Right renal cortex interstitium (tissue), 3 donors: ENCODE results near the gene WDR13. TPM values are rescaled to one million over a fixed set of nuclear protein-coding genes. Genes with fewer than 3 reads are reported as not detected.
"Not testable (repeated sequence)": the region's sequence is repeated elsewhere in the genome, so short reads cannot be mapped to it uniquely, and the experiment has no call there.

Experiments used
- DNase-seq, 3 donors: peaks; one replicate each; pipeline ENCODE4 v3.0.0-alpha.2; 2013; ENCODE audit warnings: low read depth in 3 of 3, low spot score in 2 of 3
- polyA plus RNA-seq, 3 donors: library from polyadenylated mRNA; unstranded; fragments of 120-200 nt; gene quantifications; one replicate each; pipeline ENCODE4 v1.2.1, GENCODE V29; 2013; ENCODE audit not compliant: insufficient read length in 3 of 3

Gene WDR13
- 100 to 1,000 TPM; 101 to 128 (median 121) TPM for polyA plus RNA-seq

DNA sequence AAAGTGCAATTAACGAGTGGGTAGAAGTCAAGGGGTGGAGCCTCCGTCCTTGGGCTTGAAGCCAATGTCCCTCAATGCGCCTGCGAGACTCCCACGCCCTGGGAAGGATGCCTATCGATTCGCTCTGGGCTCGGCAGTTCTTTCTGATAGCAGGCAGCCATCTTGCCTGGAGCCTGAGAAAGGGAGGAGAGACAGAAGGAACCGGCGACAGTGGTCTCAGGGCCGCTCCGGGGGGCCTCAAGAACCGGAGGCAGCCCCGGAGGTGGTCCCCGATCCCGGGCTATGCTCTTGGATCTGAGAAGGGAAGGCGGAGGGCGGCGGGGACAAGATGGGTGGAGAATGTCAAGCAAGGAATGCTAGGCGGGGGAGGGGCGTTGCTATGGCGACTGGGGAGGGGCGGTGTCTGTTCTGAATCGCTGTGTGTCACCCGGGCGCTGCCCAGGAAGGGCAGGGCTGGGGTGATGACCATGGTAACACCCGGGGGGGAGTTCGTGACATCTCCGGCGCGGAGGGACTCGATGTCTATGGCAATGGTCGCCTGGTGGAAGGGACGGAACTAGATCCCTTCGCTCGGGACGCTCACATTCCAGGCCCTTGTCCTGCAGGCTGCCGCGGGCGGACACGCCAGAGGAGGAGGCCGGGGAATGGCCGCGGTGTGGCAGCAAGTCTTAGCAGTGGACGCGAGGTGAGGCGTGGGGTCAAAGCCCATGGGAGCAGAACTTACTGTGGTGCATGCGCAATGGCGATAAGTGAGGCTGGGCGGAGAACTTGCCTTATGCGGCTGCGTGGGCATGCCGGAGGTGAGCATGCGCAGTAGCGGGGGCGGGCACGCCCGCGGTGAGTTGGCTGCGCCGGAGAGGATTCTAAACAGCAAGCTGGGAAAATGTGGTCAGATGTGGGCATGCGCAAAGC lies at the start of gene WDR13:
WDR13 (plus strand) TSS at position 140 of the 912 bp plus-strand sequence; CDS start at position 645, 505 bp downstream.
- peak; percentile 78 to 82 (median 80) for DNase-seq

GRCh38 chrX:48548871-48549270 lies 48.4 kb upstream of the WDR13 start:
- no peak for DNase-seq

- DNase-seq = not testable (repeated sequence)
These were observed 41.5 kb upstream of the WDR13 start for GRCh38 chrX:48555731-48556325.

DNA sequence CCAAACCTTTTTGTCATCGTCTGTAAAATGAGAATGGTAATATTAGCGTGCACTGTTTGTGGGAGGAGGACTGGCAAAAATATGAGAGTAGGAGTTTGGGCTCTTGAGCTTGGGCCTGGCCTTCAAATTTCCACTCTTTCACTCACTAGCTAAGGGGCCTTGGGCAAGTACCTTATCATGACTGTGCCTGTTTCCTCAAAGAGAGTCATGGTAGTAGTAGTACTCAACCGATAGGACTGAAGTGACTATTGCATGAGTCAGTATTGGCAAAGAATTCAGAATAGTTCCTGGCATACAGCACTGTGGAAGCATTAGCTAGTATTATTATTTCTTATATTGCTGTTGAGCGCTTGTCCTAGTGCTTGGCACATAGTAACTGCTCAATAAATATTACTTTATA lies 39.0 kb upstream of the WDR13 start:
- DNase-seq = no peak

GRCh38 chrX:48559636-48560035 lies 37.7 kb upstream of the WDR13 start:
- DNase-seq = no peak

GRCh38 chrX:48560056-48560455 lies 37.2 kb upstream of the WDR13 start:
- no peak for DNase-seq

GRCh38 chrX:48560681-48561080 lies 36.6 kb upstream of the WDR13 start:
- no peak for DNase-seq

DNA sequence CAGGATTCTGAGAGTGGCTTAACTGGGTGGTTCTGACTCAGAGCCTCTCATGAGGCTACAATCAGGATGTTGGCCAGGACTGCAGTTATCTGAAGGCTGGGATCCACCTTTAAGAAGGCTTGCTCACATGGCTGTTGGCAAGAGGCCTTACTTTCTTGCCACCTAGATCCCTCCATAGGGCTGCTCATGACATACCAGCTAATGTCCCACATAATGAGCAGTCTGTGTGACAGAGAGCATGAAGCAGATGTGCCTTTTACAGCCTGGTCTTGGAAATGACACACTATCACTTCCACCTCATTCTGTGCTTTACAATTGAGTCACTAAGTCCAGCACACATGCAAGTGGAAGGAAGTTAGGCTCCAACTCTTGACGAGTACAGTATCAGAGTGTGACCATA lies 27.3 kb upstream of the WDR13 start:
- no peak for DNase-seq

GRCh38 chrX:48573690-48574269 lies 23.5 kb upstream of the WDR13 start:
- DNase-seq = no peak

GRCh38 chrX:48574270-48575266 lies 22.7 kb upstream of the WDR13 start, which contains the start of gene RBM3:
Gene RBM3 (plus strand): TSS chrX:48574484. CDS start chrX:48575181, 697 bp downstream.
- peak; percentile 72 to 77 (median 75) for DNase-seq

GRCh38 chrX:48575642-48576041 lies 21.6 kb upstream of the WDR13 start:
- DNase-seq = no peak

DNA sequence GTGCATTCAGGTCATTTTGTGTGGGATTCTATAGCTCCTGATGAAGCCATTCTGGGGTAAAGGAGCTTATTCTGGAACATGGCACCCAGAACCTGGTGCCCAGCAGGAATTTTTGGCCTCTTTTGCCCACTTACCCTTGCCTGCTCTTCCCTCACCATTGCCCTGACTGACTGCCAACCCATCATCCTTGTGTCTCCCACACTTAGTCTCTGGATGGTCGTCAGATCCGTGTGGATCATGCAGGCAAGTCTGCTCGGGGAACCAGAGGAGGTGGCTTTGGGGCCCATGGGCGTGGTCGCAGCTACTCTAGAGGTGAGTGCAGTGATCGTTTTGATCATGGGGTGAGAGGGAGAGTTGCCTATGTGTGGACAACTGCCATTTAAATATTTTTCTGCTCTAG lies 21.2 kb upstream of the WDR13 start:
- no peak for DNase-seq

DNA sequence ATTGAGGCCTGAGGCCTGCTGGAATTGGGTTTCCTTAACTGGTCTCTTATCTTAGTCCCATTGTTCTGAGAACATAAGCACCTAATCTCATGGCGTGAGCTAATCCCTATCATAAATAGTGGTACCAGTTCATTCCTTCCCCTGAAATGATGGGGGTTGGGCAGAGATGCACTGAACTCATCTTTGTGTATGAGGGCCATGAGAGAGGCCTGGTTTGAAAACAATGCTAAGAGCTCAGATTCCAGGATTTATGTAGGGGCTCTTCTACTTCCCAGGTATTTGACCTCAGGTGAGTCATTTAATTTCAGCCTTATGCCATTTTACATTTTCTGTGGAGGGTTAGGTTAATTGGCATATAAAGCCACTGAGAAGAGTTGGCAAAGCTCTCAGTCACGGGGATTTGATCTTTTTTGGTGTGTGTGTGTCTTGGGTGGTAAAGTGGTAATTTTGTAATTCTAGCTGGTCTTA lies 18.6 kb upstream of the WDR13 start:
- DNase-seq = no peak

DNA sequence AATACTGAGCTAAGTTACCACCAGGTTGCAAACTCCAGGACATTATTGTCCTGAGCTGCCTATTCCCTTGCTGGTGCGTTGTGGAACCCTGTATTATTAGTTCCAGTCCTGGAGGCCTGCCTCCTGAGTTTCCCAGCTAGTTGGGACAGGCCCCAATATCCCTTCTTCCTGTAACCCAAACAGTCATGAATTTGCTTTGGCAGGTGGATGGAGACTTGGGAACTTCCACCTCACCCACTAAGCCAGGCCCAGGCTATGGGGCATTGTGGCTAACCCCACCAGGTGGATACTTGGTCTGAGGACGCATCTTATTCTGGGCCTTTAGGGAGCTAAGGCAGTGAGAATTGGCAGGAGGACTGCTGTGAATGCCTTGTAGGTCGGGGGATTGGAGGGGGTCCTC lies 18.0 kb upstream of the WDR13 start:
- no peak for DNase-seq

- no peak for DNase-seq
These were observed 16.6 kb upstream of the WDR13 start for GRCh38 chrX:48580662-48581061.

DNA sequence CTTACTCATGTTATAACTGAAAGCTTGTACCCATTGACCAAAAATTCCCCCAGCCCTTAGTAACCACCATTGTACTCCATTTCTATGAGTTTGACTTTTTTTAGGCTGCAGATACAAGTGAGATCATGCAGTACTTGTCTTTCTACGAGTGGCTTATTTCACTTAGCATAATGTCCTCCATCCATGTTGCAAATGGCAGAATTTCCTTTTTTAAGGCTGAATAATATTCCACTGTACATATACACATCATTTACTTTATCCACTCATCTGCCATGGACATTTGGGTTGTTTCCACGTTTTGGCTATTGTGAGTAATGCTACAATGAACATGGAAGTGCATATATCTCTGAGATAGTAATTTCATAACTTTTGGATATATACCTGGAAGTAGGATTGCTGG lies 12.6 kb upstream of the WDR13 start:
- no peak for DNase-seq

GRCh38 chrX:48589482-48590162 lies 7.7 kb upstream of the WDR13 start:
- no peak for DNase-seq

GRCh38 chrX:48590203-48591103 lies 6.8 kb upstream of the WDR13 start:
- DNase-seq = no peak
